Measurements from ENCODE around the gene RAB3IL1.

DNA sequence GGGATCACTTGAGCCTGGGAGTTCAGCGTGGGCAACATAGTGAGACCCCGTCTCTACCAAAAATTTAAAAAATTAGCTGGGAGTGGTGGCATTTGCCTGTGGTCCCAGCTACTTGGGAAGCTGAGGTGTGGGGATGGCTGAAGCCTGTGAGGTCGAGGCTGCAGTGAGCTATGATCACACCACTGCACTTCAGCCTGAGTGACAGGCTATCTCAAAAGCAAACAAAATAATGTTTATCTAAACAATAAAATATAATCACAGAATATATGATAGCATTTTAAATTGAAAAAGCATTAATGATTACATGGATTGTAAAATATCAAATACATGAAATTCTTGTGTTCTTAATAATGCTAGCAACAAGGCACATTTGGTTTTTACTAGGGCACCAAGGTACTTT lies 35.5 kb upstream of the RAB3IL1 start:
- no peak for TF ChIP-seq GATA2 (IDR thresholded peaks at IDR 0.05; ENCODE audit: low read depth, low read length)
- no peak for TF ChIP-seq GATA3 (IDR thresholded peaks at IDR 0.05; ENCODE audit: low read depth, low read length)
